MM.1S (cell line): ENCODE measurements around the gene CHPF2.

Experiments used
- EZH2 ChIP-seq: fragments of 300-600 bp; sonication (generic); optimal IDR thresholded peaks from 2 replicates; pipeline ENCODE3; 2017; ENCODE audit warnings: low read depth, mild to moderate bottlenecking, antibody characterized with exemption, low read length, mixed read lengths
- TF ChIP-seq, protein P1 (sequence below): fragments of 300-600 bp; sonication (generic); IDR thresholded peaks from 2 replicates; pipeline ENCODE4 v1.5.1; 2016; ENCODE audit warnings: antibody characterized with exemption, low read length, mixed read lengths

DNA sequence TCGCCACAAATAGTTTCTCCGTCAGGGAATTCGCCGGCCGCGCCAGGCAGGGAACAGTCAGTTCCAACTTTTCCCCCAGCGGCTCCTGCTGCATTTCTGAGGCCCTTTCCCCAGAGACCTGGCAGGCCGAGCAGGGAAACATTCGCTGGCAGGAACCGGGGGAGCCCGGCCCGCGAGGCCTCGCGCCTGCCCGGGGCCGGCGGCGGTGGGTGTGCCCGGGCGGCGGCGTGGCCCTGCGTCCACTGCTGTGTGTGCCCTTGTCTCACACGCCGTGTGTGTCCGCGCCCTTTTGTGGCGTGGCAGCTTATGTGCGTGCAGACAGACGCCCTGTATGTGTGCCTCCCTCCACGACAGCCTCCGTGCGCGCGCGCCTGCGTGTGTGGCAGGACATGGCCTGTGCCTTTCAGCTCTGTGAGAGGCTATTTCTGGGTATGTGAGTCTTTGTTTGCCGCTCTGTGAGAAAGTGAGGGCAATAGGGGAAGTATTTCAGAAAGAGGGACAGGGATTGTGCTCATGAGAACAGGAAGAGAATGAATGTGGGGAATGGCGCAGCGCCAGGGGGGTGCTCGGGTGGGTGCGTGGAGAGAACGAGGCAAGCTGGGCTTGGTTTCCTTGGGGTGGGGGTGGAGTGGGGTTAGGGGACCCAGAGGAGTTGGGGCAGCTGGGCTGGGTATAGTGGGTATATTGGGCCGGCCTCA, 16.9 kb downstream of the CHPF2 start:
- TF ChIP-seq, protein P1, sequence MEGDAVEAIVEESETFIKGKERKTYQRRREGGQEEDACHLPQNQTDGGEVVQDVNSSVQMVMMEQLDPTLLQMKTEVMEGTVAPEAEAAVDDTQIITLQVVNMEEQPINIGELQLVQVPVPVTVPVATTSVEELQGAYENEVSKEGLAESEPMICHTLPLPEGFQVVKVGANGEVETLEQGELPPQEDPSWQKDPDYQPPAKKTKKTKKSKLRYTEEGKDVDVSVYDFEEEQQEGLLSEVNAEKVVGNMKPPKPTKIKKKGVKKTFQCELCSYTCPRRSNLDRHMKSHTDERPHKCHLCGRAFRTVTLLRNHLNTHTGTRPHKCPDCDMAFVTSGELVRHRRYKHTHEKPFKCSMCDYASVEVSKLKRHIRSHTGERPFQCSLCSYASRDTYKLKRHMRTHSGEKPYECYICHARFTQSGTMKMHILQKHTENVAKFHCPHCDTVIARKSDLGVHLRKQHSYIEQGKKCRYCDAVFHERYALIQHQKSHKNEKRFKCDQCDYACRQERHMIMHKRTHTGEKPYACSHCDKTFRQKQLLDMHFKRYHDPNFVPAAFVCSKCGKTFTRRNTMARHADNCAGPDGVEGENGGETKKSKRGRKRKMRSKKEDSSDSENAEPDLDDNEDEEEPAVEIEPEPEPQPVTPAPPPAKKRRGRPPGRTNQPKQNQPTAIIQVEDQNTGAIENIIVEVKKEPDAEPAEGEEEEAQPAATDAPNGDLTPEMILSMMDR = no peak
- no peak for TF ChIP-seq EZH2
